ENCODE data around the gene NSG1. TPM values are rescaled to one million over a fixed set of nuclear protein-coding genes. Genes with fewer than 3 reads are reported as not detected.
A peak's percentile ranks its signal among the peaks of the same experiment; 100 is the strongest.

The NSG1 gene
- total and polyA plus RNA-seq, 2 donors (not counting 3 experiments of a cell fraction or from before 2014, with no cell fraction given) = 2.0 to 2.9 TPM

- DNase-seq (ENCODE audit: low read depth, low spot score) (peak; percentile 7), FAIRE-seq (no peak)
- peaks cover under 1 to 9% of the 10 kb centered on the region in 2 experiments for H3K36me3 ChIP-seq (ENCODE audit: control insufficient read depth in 2 of 2, extremely low read depth in 1 of 2, insufficient read depth in 2 of 2, low read length in 2 of 2)
- H3K4me3 ChIP-seq (replicated peaks in 1 of 3; ENCODE audit: insufficient read depth in 1 of 3, low read depth in 1 of 3, low read length in 3 of 3) = no peak overlapping the region
- no TSS peak for BruUV-seq (replicated peaks)
- H3K9me3 ChIP-seq (replicated peaks; ENCODE audit: control insufficient read depth, insufficient read depth, low read length) = no peaks in the 10 kb centered on the region
- TF ChIP-seq FOS (IDR thresholded peaks at IDR 0.05; ENCODE audit: borderline replicate concordance, insufficient read depth, low read length) (no peak), JUN (IDR thresholded peaks at IDR 0.05; ENCODE audit: borderline replicate concordance, insufficient read depth, insufficient read length, low read depth) (no peak), GATA2 (IDR thresholded peaks at IDR 0.05; ENCODE audit: insufficient read depth, insufficient read length, low read depth, low read length) (no peak), MAX (IDR thresholded peaks at IDR 0.05; ENCODE audit: insufficient read depth, insufficient read length) (no peak), EZH2 (IDR thresholded peaks at IDR 0.05; ENCODE audit: borderline replicate concordance, low read depth, low read length, severe bottlenecking) (no peak), MYC (IDR thresholded peaks at IDR 0.05; ENCODE audit: low read depth, low read length) (no peak), POLR2AphosphoS5 (IDR thresholded peaks at IDR 0.05; ENCODE audit: insufficient read depth, low read depth, low read length) (no peak), CTCF (IDR thresholded peaks at IDR 0.05; ENCODE audit: extremely low read depth in 1 of 2, insufficient read depth in 1 of 2, low read depth in 1 of 2, low read length in 2 of 2) (no peak), POLR2A (IDR thresholded peaks at IDR 0.05; ENCODE audit: low read depth, low read length) (no peak)
- H2AFZ ChIP-seq (ENCODE audit: low read depth, low read length) = no peak overlapping the region
- dilution Hi-C loops (cut with MboI; ENCODE audit: extremely low pct_ligation_motif_present, low sequenced_read_pairs) (no loop called here), intact Hi-C loops (cut with micrococcal nuclease) (no loop called here)
- H3K9ac ChIP-seq (replicated peaks; ENCODE audit: extremely low read depth, insufficient read depth, low read length) = no peak overlapping the region
- no peaks in the 10 kb centered on the region for H4K20me1 ChIP-seq (replicated peaks; ENCODE audit: control insufficient read depth, extremely low read depth, insufficient read depth, low read length)
- H3K27ac ChIP-seq (ENCODE audit: insufficient read depth, low read depth, low read length) = no peak overlapping the region
- H3K4me2 ChIP-seq (ENCODE audit: insufficient read depth, low read length) = no peak overlapping the region
- CTCF ChIA-PET = interaction anchor here (1.2 to 1.7 kb wide), 2 partner anchors 18 to 27 kb away, joined by 3 read pairs; no protein-coding TSS in a partner anchor
- no peaks in the 10 kb centered on the region for H3K79me2 ChIP-seq (ENCODE audit: control insufficient read depth, insufficient read depth, low read length)
- POLR2A ChIA-PET = no interaction called here
- H3K4me1 ChIP-seq (ENCODE audit: control insufficient read depth, extremely low read depth, insufficient read depth, low read length) = no peaks in the 10 kb centered on the region
- H3K27me3 ChIP-seq (ENCODE audit: control insufficient read depth in 2 of 2, insufficient read depth in 2 of 2, low read length in 2 of 2) = no peaks in the 10 kb centered on the region
- no peaks in the 10 kb centered on the region for H3K9me1 ChIP-seq (replicated peaks; ENCODE audit: control insufficient read depth, extremely low read depth, insufficient read depth, low read length)
Observed at GRCh38 chr4:4457803-4458553, 71.1 kb downstream of the NSG1 start.

Data from endothelial cell of umbilical vein (primary cell).